Measurements from ENCODE around the gene LCN1.

DNA sequence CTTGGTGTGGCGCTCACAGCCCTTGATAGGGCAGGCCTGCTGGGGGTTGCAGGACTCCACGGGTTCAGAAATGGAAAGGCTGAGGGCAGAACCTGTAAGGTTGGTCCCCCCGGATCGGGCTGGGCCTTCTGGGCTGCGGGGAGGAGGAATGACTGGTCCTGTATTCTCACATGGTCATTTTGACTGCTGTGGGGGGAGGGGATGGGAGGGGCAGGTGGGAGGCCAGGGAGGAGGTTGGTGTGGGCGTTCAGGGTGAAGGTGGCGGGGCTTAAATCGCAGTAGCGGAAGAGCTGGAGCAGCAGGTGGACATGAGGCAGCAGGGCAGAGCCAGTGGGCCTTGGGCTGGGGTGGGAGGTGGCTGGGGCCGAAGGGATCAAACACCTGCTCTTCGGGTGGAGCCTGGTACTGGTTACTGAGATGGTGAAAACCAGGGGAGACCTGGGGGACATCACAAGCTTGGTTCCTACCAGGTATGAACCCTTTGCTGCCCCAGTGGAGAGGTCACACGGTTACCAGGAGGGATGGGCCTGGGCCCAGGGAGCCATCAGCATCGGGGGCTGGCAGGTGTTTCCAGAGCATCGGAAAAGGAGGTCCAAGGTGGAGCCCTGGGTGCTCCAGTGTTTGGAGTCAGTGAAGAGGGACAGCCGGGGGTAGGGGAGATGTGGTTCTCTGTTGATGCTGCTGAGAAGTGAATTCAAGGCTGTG is 18.9 kb upstream of the LCN1 start:
- TF ChIP-seq, protein P1, sequence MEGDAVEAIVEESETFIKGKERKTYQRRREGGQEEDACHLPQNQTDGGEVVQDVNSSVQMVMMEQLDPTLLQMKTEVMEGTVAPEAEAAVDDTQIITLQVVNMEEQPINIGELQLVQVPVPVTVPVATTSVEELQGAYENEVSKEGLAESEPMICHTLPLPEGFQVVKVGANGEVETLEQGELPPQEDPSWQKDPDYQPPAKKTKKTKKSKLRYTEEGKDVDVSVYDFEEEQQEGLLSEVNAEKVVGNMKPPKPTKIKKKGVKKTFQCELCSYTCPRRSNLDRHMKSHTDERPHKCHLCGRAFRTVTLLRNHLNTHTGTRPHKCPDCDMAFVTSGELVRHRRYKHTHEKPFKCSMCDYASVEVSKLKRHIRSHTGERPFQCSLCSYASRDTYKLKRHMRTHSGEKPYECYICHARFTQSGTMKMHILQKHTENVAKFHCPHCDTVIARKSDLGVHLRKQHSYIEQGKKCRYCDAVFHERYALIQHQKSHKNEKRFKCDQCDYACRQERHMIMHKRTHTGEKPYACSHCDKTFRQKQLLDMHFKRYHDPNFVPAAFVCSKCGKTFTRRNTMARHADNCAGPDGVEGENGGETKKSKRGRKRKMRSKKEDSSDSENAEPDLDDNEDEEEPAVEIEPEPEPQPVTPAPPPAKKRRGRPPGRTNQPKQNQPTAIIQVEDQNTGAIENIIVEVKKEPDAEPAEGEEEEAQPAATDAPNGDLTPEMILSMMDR (IDR thresholded peaks at IDR 0.05), result no peak
- no peak for TF ChIP-seq POLR2A (IDR thresholded peaks at IDR 0.05)
